A549 (cell line): ENCODE data around the gene ZNF385B. TPM values are rescaled to one million over a fixed set of nuclear protein-coding genes. Genes with fewer than 3 reads are reported as not detected.

Experiments used
- ATAC-seq, 2 experiments: fragments of 200-7000 bp in 1 of 2; fragments of >200 bp in 1 of 2; cut with Nextera tagmentation in 1 of 2; cut with Tn5 transposase in 1 of 2; 3 replicates each; pipeline versions ENCODE4 v1.8.0 to v1.9.1; 2018 to 2020; ENCODE audit warnings: mild to moderate bottlenecking in 1 of 2, moderate library complexity in 1 of 2
- CTCF ChIA-PET: fragments of 300-600 bp; sonication (Branson Sonifier 250); formaldehyde crosslinking; extraction: SDS; loops from one replicate; lab custom pipeline; 2021; ENCODE audit warnings: antibody characterized with exemption, inconsistent platforms; lab: Yijun Ruan, JAX
- POLR2A ChIA-PET: fragments of 350-600 bp; formaldehyde crosslinking; extraction: SDS; loops from one replicate; lab custom pipeline; 2021; ENCODE audit warnings: antibody characterized with exemption, inconsistent platforms; lab: Yijun Ruan, JAX
- DNase-seq, 2 experiments: peaks; one replicate each; pipeline versions ENCODE4 v3.0.0 to v3.0.0-alpha.2; 2011 to 2016; ENCODE audit warnings: low read depth in 1 of 2, low spot score in 1 of 2
- FAIRE-seq: peaks from 2 replicates; lab custom pipeline; 2011; peaks lifted over from hg19 to GRCh38; lab: Jason Lieb, UNC
- H3K27ac ChIP-seq, 2 experiments: fragments of >200 bp; sonication (Bioruptor Twin); formaldehyde crosslinking; 3 replicates each; pipeline ENCODE4 v1.5.1; 2016 to 2017
- H3K4me1 ChIP-seq: fragments of >200 bp; sonication (Bioruptor Twin); formaldehyde crosslinking; 3 replicates; pipeline ENCODE4 v1.6.1; 2016
- H3K4me2 ChIP-seq: fragments of >200 bp; sonication (Bioruptor Twin); formaldehyde crosslinking; 3 replicates; pipeline ENCODE4 v1.6.1; 2016
- H3K4me3 ChIP-seq: fragments of >200 bp; sonication (Bioruptor Twin); formaldehyde crosslinking; 3 replicates; pipeline ENCODE4 v1.5.1; 2016
- H3K9me3 ChIP-seq: fragments of >200 bp; sonication (Bioruptor Twin); formaldehyde crosslinking; 3 replicates; pipeline ENCODE4 v1.6.1; 2016
- BHLHE40 ChIP-seq: IDR thresholded peaks from 2 replicates; pipeline ENCODE4 v1.6.1; 2012; ENCODE audit warnings: low read depth, low read length, inconsistent platforms
- CBX2 ChIP-seq: fragments of 200-600 bp; sonication (generic); IDR thresholded peaks from 2 replicates; pipeline ENCODE4 v1.6.1; 2016; ENCODE audit warnings: low read depth, mild to moderate bottlenecking, borderline replicate concordance
- CBX8 ChIP-seq: fragments of 200-600 bp; sonication (generic); IDR thresholded peaks from 2 replicates; pipeline ENCODE4 v1.6.1; 2016
- CHD2 ChIP-seq: fragments of 150-350 bp; IDR thresholded peaks from 2 replicates; pipeline ENCODE4 v1.6.1; 2014; ENCODE audit warnings: low read length; ENCODE audit not compliant: partially characterized antibody
- EHF ChIP-seq: fragments of 250-450 bp; sonication (Bioruptor Pico); IDR thresholded peaks from 2 replicates; pipeline ENCODE4 v1.5.0; 2020; ENCODE audit warnings: mild to moderate bottlenecking
- FOSL2 ChIP-seq, 2 experiments: fragments of 450-650 bp in 1 of 2; fragments of >200 bp in 1 of 2; sonication (Bioruptor Twin) in 1 of 2; formaldehyde crosslinking; IDR thresholded peaks; 2 replicates each; pipeline versions ENCODE4 v1.5.0 to v1.6.1; 2016 to 2020; ENCODE audit warnings: mild to moderate bottlenecking in 1 of 2, moderate library complexity in 1 of 2
- GATA3 ChIP-seq: IDR thresholded peaks from 2 replicates; pipeline ENCODE4 v1.6.1; 2012; ENCODE audit warnings: borderline replicate concordance
- HOXB5 ChIP-seq: fragments of 250-450 bp; sonication (Bioruptor Pico); IDR thresholded peaks from 2 replicates; pipeline ENCODE4 v1.5.0; 2020; ENCODE audit warnings: mild to moderate bottlenecking, moderate library complexity
- JUN ChIP-seq, 2 experiments: fragments of >200 bp; sonication (Bioruptor Twin); formaldehyde crosslinking; IDR thresholded peaks; 2 replicates in 1 of 2; 3 replicates in 1 of 2; pipeline ENCODE4 v1.6.1; 2016 to 2017
- JUNB ChIP-seq: fragments of >200 bp; sonication (Bioruptor Twin); formaldehyde crosslinking; IDR thresholded peaks from 2 replicates; pipeline ENCODE4 v1.6.1; 2016
- KDM1A ChIP-seq: fragments of 200-600 bp; sonication (generic); IDR thresholded peaks from 2 replicates; pipeline ENCODE4 v1.6.1; 2016; ENCODE audit warnings: low read depth, mild to moderate bottlenecking
- MAFK ChIP-seq: fragments of 450-650 bp; IDR thresholded peaks from 2 replicates; pipeline ENCODE4 v1.6.1; 2014; ENCODE audit not compliant: partially characterized antibody
- MAZ ChIP-seq: fragments of 150-350 bp; IDR thresholded peaks from 2 replicates; pipeline ENCODE4 v1.6.1; 2014; ENCODE audit warnings: antibody characterized with exemption, low read depth, low read length, borderline replicate concordance
- POLR2AphosphoS2 ChIP-seq: conservative IDR thresholded peaks from 2 replicates; pipeline ENCODE4 v1.6.1; 2012; ENCODE audit warnings: low read length, improper control_type of control experiment, inconsistent platforms
- RARB ChIP-seq: fragments of 250-450 bp; sonication (Bioruptor Pico); IDR thresholded peaks from 2 replicates; pipeline ENCODE4 v1.8.0; 2021; ENCODE audit warnings: mild to moderate bottlenecking, moderate library complexity
- RCOR1 ChIP-seq: fragments of 150-350 bp; IDR thresholded peaks from 2 replicates; pipeline ENCODE4 v1.6.1; 2014; ENCODE audit warnings: antibody characterized with exemption, low read length, low read depth
- RFX5 ChIP-seq: fragments of 450-650 bp; IDR thresholded peaks from 2 replicates; pipeline ENCODE4 v1.7.1; 2014; ENCODE audit warnings: antibody characterized with exemption, mild to moderate bottlenecking, moderate library complexity
- SMC3 ChIP-seq: fragments of >200 bp; sonication (Bioruptor Twin); formaldehyde crosslinking; IDR thresholded peaks from 3 replicates; pipeline ENCODE4 v1.6.1; 2018; ENCODE audit warnings: inconsistent platforms
- SREBF2 ChIP-seq: fragments of 450-650 bp; IDR thresholded peaks from 2 replicates; pipeline ENCODE4 v1.6.1; 2014; ENCODE audit warnings: mild to moderate bottlenecking, moderate library complexity
- TFCP2L1 ChIP-seq: fragments of 250-450 bp; sonication (Bioruptor Pico); IDR thresholded peaks from 2 replicates; pipeline ENCODE4 v1.5.0; 2021; ENCODE audit warnings: mild to moderate bottlenecking
- ZC3H11A ChIP-seq: fragments of 450-650 bp; IDR thresholded peaks from 2 replicates; pipeline ENCODE4 v1.6.1; 2014; ENCODE audit warnings: antibody characterized with exemption, mild to moderate bottlenecking
- ZFP36 ChIP-seq: fragments of 450-650 bp; IDR thresholded peaks from 2 replicates; pipeline ENCODE4 v1.6.1; 2014; ENCODE audit warnings: borderline replicate concordance; ENCODE audit not compliant: partially characterized antibody
- WGBS: methylation state at CpG from one replicate; pipeline ENCODE4 v1.1.6; 2017; ENCODE audit errors: missing lambda C conversion rate; 5-methylcytosine and 5-hydroxymethylcytosine counted together
- polyA plus RNA-seq, 4 experiments: library from polyadenylated mRNA; depleted of rRNA in 3 of 4; stranded (reverse); fragments of >200 nt; fragmentation: RNase III in 1 of 4; extraction: RNeasy Plus Mini Kit Qiagen cat#74134 plus additional on column Dnase treatment in 1 of 4; gene quantifications; 2 replicates in 3 of 4; 3 replicates in 1 of 4; pipeline ENCODE4 v1.2.3, GENCODE V29; 2011 to 2017
- TF ChIP-seq, protein P1 (sequence below): fragments of 450-650 bp; IDR thresholded peaks from 2 replicates; pipeline ENCODE4 v1.6.1; 2014; ENCODE audit warnings: antibody characterized with exemption
- TF ChIP-seq, protein P2 (sequence below): fragments of >200 bp; sonication (Bioruptor Twin); formaldehyde crosslinking; IDR thresholded peaks from 2 replicates; pipeline ENCODE4 v1.6.1; 2016
- TF ChIP-seq, protein P3 (sequence below): fragments of 150-350 bp; IDR thresholded peaks from 2 replicates; pipeline ENCODE4 v1.6.1; 2014; ENCODE audit warnings: low read depth, mild to moderate bottlenecking, low read length
- TF ChIP-seq, protein P4 (sequence below): IDR thresholded peaks from 2 replicates; pipeline ENCODE4 v1.6.1; 2012
- TF ChIP-seq, protein P5 (sequence below): IDR thresholded peaks from 2 replicates; pipeline ENCODE4 v1.6.1; 2012
- TF ChIP-seq, protein P6 (sequence below): fragments of 200-600 bp; sonication (generic); IDR thresholded peaks from 2 replicates; pipeline ENCODE4 v1.6.1; 2016; ENCODE audit warnings: antibody characterized with exemption, mild to moderate bottlenecking, moderate library complexity
- TF ChIP-seq, protein P7 (sequence below): fragments of >200 bp; sonication (Bioruptor Twin); formaldehyde crosslinking; IDR thresholded peaks from 3 replicates; pipeline ENCODE4 v1.5.1; 2016

ZNF385B gene
- polyA plus RNA-seq, 2 of the 4 experiments (the other 2 are of a cell fraction) = not detected

DNA sequence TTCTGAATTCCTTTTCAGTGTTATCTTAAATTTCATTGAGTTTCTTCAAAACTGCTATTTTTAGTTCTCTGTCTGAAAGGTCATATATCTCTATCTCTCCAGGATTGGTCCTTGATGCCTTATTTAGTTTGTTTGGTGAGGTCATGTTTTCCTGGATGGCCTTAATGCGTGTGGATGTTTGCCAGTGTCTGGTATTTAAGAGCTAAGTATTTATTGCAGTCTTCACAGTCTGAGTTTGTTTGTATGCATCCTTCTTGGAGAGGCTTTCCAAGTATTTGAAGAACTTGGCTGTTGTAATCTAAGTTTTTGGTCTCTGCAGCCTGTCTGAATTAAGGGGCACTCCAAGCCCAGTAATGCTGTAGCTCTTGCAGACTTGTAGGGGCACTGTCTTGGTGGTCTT, 249.3 kb downstream of the ZNF385B start:
- Histone ChIP-seq H3K4me1 (no peaks in the 10 kb centered on the region), H3K9me3 (no peaks in the 10 kb centered on the region), H3K4me3 (no peak overlapping the region), H3K4me2 (no peak overlapping the region), H3K27ac (no peak overlapping the region)
- ChIA-PET CTCF (no interaction called here), POLR2A (no interaction called here)
- FAIRE-seq (no peak), ATAC-seq (no peak), DNase-seq (no peak)
- 27% methylated on average over 1 of the region's 1 CpG for WGBS
- TF ChIP-seq RARB (CRISPR knock-in tag) (no peak), JUN (IDR thresholded peaks at IDR 0.05) (no peak), FOSL2 (IDR thresholded peaks at IDR 0.05) (no peak), FOSL2 (CRISPR knock-in tag; IDR thresholded peaks at IDR 0.05) (no peak), RCOR1 (no peak), ZFP36 (no peak), CHD2 (no peak), MAZ (no peak), SMC3 (no peak), SREBF2 (no peak), HOXB5 (CRISPR knock-in tag) (no peak), KDM1A (no peak), ZC3H11A (no peak), EHF (CRISPR knock-in tag) (no peak), TFCP2L1 (CRISPR knock-in tag) (no peak)
- TF ChIP-seq, protein P1, sequence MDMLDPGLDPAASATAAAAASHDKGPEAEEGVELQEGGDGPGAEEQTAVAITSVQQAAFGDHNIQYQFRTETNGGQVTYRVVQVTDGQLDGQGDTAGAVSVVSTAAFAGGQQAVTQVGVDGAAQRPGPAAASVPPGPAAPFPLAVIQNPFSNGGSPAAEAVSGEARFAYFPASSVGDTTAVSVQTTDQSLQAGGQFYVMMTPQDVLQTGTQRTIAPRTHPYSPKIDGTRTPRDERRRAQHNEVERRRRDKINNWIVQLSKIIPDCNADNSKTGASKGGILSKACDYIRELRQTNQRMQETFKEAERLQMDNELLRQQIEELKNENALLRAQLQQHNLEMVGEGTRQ = no peak
- TF ChIP-seq, protein P2, sequence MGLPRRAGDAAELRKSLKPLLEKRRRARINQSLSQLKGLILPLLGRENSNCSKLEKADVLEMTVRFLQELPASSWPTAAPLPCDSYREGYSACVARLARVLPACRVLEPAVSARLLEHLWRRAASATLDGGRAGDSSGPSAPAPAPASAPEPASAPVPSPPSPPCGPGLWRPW = no peak
- TF ChIP-seq, protein P3, sequence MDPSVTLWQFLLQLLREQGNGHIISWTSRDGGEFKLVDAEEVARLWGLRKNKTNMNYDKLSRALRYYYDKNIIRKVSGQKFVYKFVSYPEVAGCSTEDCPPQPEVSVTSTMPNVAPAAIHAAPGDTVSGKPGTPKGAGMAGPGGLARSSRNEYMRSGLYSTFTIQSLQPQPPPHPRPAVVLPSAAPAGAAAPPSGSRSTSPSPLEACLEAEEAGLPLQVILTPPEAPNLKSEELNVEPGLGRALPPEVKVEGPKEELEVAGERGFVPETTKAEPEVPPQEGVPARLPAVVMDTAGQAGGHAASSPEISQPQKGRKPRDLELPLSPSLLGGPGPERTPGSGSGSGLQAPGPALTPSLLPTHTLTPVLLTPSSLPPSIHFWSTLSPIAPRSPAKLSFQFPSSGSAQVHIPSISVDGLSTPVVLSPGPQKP = no peak
- TF ChIP-seq, protein P4, sequence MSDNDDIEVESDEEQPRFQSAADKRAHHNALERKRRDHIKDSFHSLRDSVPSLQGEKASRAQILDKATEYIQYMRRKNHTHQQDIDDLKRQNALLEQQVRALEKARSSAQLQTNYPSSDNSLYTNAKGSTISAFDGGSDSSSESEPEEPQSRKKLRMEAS = no peak
- TF ChIP-seq, protein P5, sequence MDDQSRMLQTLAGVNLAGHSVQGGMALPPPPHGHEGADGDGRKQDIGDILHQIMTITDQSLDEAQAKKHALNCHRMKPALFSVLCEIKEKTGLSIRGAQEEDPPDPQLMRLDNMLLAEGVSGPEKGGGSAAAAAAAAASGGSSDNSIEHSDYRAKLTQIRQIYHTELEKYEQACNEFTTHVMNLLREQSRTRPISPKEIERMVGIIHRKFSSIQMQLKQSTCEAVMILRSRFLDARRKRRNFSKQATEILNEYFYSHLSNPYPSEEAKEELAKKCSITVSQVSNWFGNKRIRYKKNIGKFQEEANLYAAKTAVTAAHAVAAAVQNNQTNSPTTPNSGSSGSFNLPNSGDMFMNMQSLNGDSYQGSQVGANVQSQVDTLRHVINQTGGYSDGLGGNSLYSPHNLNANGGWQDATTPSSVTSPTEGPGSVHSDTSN = no peak

DNA sequence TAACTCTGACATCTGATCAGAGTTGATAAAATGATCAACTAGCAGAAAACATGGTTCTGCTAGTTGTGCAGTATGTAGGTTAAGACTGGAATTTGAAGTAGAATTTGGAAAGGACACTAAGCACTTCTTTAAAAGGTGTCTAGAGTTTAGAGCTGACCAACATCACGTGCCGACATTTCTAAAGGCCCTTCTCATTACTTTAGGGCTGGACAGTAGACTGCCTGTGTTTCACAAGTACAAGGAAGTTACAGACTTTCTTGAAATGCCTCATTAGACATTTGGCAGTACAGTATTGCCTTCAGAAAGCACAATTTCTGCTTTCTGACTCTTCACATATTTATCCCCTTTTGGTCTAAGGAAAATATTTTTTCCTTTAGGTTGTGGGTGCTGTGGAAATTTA, 255.3 kb downstream of the ZNF385B start:
- Histone ChIP-seq H3K4me2 (no peak overlapping the region), H3K27ac (no peak overlapping the region), H3K9me3 (no peaks in the 10 kb centered on the region), H3K4me3 (no peak overlapping the region), H3K4me1 (no peaks in the 10 kb centered on the region)
- TF ChIP-seq, protein P6, sequence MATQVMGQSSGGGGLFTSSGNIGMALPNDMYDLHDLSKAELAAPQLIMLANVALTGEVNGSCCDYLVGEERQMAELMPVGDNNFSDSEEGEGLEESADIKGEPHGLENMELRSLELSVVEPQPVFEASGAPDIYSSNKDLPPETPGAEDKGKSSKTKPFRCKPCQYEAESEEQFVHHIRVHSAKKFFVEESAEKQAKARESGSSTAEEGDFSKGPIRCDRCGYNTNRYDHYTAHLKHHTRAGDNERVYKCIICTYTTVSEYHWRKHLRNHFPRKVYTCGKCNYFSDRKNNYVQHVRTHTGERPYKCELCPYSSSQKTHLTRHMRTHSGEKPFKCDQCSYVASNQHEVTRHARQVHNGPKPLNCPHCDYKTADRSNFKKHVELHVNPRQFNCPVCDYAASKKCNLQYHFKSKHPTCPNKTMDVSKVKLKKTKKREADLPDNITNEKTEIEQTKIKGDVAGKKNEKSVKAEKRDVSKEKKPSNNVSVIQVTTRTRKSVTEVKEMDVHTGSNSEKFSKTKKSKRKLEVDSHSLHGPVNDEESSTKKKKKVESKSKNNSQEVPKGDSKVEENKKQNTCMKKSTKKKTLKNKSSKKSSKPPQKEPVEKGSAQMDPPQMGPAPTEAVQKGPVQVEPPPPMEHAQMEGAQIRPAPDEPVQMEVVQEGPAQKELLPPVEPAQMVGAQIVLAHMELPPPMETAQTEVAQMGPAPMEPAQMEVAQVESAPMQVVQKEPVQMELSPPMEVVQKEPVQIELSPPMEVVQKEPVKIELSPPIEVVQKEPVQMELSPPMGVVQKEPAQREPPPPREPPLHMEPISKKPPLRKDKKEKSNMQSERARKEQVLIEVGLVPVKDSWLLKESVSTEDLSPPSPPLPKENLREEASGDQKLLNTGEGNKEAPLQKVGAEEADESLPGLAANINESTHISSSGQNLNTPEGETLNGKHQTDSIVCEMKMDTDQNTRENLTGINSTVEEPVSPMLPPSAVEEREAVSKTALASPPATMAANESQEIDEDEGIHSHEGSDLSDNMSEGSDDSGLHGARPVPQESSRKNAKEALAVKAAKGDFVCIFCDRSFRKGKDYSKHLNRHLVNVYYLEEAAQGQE = no peak
- TF ChIP-seq RFX5 (no peak), CBX2 (no peak), POLR2AphosphoS2 (no peak), JUNB (no peak), MAFK (no peak), BHLHE40 (no peak), CBX8 (no peak), GATA3 (no peak)
- TF ChIP-seq, protein P7, sequence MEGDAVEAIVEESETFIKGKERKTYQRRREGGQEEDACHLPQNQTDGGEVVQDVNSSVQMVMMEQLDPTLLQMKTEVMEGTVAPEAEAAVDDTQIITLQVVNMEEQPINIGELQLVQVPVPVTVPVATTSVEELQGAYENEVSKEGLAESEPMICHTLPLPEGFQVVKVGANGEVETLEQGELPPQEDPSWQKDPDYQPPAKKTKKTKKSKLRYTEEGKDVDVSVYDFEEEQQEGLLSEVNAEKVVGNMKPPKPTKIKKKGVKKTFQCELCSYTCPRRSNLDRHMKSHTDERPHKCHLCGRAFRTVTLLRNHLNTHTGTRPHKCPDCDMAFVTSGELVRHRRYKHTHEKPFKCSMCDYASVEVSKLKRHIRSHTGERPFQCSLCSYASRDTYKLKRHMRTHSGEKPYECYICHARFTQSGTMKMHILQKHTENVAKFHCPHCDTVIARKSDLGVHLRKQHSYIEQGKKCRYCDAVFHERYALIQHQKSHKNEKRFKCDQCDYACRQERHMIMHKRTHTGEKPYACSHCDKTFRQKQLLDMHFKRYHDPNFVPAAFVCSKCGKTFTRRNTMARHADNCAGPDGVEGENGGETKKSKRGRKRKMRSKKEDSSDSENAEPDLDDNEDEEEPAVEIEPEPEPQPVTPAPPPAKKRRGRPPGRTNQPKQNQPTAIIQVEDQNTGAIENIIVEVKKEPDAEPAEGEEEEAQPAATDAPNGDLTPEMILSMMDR = no peak
- no peak for ATAC-seq
- DNase-seq = no peak
- ChIA-PET CTCF (no interaction called here), POLR2A (no interaction called here)
- no peak for FAIRE-seq
- WGBS = 46% methylated on average over 2 of the region's 2 CpGs
